GM19238 (cell line): Measurements from ENCODE around the gene NFIL3.
A peak's percentile ranks its signal among the peaks of the same experiment; 100 is the strongest.

Experiments used
- DNase-seq: peaks from one replicate; pipeline ENCODE4 v3.0.0; 2011; ENCODE audit warnings: low spot score; ENCODE audit not compliant: insufficient read length

Gene NFIL3

DNA sequence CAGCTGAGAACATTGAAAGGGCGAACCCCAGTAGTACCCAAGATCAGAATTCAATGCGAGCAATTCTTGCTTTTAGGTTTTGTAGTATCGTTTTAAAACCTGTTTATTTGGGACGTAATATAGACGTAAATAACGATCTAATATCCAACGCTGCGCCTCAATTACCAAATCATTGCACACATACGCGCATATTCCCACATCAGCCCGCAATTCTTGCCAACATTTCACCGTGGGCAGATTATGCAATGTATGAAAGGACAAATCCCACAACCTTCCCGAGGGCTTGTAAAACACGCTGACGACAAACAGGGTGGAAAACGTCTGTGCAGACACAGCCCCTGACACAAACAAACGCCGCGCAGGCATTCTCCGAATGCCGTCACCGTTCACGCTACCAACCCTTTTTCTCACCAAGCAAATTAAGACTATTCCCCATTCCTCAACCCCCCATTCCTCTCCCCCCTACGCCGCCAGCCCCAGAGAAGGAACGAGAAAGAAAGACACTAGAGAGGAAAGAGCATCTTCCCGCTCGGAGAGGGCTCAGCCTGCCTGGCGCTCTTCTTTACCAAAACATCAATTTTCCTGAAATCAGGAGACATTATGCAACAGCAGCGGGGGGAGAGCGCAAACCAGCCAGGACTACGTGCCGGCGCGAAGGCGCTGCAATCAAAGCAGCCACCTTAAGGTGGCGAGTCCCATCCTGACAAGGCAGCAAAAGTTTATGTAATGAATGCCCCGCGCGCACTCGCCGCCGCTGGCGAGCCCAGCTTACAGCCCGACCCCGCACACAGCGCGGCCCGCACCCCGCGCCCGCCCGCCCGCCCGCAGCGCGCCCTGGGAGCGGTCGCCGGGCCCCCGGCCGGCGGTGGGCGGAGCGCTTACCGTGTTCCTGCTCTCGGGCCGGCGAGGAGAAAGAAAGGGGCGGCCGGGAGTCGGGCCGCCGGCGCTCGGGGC lies 597 bp downstream of the NFIL3 start:
- peak; percentile 46 for DNase-seq

DNA sequence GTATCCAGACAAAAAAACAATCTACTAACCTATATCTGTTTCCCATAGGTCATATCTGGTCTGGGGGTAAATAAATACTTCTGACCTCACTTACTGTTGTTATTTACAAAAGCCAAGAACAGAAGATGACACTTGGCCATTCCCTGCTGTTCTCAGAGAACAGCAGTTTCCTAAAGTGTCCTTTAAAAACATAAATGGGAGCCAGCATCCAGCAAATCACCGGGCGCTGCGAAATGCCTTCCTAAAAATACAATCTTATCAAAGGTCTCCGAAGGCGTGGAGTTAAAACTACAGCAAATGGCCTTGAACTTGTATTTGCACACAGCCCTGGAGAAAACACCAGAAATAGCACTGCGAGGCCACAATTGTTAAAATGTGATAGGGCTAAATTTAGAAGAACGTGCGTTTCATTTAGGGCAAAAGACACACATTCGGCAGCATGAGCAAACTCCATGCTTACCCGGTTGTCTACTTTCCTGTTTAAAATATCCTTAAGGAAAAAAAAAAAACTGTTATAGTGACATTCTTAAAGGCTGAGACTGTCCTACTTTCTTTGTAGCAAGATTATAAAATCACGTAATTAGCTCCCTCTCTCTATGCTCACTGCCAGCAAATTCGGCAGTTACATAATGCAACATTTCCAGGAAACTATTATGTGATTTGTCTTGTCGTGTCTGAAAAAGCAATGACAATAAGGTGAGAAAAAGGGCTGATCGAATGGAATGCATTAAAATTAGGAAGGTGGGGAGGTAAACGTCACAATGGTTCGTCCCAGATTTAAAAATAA lies 1.5 kb downstream of the NFIL3 start:
- DNase-seq, result no peak

DNA sequence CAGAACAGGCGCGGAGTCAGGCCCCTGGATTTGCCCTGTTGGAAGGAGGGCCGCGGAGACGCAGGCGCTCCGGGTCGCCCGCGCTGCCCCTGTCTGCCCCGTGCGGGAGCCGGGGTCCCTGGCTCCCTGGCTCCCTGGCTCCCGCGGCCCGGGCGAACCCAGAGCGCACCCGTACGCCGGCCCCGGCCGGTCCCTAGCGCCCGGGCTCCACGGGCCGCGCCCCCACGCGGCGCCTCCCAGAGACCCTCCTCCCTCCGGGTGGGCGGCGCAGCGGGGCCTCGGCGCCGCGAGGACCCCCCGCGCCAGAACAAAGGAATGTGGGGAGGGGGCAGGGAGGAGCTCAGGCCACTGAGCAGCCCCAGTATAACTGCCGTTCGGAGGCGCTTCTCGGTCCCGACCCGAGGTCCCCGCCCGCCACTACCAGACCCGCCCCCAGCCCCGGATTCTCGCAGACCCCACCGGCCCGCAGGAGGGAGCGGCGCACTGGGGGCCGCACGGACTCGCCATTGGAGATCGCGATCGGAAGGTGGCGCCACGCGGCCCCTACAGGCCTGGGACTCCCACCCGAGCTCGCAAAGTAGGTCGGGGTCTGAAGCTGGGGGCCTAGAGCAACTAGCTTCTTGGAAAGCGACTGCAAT lies 2.4 kb downstream of the NFIL3 start:
- DNase-seq, result no peak

DNA sequence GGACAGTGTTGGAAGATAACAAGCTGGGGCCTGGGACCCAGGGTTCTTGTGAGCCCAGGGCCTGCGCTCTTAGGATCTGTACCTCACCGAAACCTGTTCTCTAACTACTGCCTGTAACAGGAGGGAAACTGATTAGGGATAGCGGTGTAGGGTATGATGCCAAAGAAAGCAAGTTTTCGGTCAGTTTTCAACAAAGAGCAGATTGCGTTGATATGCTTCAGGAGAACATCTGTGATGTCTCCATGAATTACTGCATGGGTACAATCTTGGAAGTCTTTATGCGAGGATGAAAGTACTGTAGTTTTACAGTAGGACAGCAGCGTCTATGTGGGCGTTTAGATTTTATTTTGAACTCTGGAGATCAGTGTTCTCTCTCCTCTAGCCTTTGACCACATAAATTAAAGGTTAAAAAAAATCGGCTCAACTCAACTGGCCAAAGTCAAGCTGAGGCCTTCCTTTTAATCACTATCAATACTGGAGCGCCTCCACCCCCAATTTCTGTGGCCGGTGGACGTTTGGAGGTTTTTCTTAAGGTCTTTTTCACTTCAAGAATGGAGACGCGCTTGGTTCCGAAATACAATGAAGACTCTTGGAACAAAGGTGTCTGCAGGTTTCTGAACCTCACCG lies 3.0 kb downstream of the NFIL3 start:
- no peak for DNase-seq

DNA sequence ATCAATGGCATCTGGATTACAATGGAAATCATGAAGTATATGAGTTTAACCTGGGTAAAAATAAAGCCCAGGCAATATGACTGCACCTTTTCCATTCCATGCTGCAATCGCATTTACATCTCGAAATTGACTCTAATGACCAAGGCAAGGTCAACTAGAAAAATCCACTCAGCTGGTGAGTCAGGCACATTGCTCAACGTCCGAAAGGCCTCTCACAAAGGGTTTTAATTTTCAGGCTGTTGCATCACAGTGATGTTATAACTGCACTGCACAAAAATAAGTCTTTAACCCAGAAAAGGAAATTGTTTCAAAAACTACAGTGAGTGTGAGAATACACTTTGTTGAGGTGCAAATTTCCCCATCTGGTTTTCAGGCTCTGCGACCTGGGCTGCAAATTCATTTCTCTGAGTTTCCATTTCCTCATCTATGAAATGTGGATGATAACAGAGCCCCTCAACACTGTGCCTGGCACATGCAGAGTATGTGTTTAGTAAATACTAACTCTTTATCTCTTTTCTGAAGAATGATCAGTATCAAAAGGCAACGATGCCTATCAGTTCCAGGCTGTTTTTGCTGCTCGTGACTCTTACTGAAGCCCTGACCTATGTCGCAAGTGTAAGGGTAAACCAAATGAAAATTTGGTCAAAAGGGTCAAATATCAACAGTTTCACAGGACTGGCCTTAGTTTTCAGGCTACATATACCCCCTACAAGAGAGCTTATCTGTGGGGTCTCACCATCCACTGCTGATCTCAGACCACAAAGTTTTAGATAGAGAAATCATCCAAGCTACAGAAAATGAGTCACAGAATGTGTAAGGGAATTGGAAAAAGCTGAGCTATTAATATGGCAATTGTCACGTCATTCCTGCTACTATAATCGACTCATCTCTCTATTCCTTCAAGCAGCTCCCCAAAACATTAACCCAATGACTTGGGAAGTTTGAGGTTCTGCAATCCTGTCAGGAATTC lies 4.1 kb downstream of the NFIL3 start:
- DNase-seq, result no peak

DNA sequence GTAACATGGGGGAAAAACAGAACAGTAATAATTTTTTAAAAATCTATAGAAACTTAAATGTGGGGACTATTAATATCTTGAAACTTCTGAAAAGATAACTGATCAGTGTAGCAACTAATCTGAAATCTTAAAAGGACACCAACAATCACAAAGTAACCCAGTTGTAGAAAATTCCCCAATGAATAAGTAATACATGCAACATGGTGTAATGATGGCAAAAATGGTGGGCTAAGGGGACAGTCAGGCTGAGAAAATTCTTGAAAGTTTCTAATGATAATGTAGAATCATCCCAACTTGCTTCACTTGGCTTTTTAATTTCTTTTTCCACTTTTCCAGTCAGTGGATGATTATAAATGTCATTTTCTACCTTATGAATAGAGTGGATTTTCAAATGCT lies 5.4 kb downstream of the NFIL3 start:
- DNase-seq, result no peak

DNA sequence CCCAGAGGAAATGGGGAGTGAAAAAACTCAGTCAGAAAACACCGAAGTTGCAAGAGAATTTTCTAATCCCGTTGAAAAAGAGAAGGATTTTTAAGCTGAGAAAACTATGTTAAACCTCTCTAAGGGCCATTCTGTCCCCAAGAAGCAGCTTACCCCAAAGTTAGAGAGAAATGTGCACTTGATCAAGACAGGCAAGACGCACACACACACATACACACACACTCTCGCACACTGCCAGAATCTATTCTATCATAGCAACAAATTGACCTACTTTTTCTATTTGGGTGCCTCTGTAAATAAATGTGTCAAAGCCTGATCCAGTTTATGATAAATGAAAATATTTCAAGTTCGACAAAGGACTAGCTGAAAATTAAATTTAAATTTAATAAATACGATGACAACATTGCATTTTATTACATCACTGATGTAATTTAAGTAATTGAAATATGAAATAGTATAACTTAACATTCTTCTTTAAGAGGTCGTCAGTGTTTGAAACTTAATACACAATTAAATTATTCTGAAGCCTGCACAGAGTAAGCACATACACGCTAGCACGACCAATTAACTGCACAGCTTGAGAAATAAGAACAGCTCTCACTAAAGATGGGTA lies 5.9 kb downstream of the NFIL3 start:
- no peak for DNase-seq

DNA sequence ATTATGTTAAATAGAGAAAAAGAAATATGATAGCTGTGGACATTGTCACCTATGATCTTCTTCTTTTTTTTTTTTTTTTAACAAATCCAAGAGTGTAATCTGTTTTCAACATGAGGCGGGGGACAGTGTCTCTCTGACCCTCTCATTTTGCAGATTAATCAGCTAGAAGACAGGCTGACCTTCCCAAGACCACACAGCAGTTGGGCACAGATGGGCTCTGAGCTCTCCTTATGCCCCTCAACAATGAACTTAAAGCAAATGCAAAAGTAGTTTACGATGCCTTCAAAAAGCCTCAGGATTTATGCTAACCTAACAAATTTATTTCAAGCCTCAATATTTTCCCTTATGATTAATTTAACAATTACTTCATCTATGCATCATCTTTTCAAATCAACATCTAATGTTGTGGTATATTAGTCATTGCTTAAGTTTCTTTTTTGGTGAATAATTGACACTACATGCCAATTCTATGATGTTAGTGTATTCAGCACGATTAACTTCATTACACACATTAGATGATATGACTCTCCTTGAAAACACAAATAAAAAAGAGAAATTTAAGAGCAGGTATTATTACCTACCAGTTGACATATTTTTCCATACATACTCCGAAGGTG lies 7.4 kb downstream of the NFIL3 start:
- no peak for DNase-seq

DNA sequence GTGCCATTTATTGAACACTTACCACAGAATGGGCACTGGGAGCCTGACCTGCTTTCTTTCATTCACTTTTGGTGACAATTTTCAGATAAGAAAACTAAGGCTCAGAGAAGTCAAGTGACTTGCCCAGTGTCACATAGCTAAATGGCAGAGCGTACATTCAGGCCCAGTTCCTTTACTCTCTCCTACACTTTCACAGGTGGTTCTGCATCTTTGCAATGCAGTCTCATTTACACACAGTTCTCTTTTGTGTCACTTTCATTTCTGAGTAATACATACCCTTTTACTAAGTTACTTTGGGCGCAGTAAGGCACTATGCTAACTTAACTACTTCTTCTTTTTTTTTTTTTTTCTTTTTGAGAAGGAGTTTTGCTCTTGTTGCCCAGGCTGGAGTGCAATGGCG lies 8.3 kb downstream of the NFIL3 start:
- no peak for DNase-seq

DNA sequence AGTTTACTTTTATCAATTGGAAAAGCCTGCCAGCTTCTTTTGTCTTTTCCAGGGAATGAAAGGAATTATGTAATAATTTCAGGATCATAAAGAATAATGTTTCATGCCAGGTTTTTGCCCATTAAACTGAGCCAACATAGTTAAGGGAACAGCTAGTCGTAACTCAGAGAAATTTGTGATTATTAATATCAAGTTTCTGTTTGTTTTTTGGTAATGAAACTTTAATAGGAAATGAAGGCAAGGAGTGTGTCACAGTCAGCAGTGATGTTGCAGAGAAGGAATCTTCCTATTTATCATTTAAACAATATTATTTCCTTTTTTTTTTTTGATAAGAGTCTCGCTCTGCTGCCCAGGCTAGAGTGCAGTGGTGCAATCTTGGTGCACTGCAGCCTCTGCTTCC lies 10.7 kb downstream of the NFIL3 start:
- DNase-seq, result no peak

DNA sequence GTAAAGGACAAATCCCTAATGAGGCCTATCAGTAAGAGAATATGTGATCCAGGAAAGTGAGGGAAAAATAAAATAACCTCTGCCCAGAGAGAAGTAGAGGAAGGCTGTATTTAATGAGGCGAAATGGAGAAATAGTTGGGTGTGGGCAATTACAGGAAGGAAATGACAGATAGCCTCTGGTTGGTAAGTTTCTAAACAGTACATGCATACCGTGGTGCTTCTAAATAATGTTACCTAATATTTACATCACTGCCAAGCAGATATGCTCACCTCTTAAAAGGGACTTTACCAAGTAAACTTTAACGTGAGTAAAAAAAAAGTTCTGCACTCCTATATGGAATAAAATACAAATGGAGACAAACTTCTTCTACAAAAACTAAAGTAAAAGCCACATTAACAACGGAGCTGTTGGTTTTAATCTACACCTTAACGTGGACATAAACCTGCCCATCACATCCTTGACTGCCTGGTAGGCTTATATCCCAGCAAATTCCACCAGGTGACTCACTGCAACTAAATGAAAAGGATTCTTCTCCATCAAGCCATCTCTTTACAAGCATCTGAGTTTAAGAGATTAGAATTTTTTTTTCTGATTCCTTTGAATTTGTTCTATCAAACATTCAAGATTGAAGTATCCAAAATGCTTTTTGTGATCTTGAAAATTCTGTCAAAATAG lies 12.4 kb downstream of the NFIL3 start:
- no peak for DNase-seq

DNA sequence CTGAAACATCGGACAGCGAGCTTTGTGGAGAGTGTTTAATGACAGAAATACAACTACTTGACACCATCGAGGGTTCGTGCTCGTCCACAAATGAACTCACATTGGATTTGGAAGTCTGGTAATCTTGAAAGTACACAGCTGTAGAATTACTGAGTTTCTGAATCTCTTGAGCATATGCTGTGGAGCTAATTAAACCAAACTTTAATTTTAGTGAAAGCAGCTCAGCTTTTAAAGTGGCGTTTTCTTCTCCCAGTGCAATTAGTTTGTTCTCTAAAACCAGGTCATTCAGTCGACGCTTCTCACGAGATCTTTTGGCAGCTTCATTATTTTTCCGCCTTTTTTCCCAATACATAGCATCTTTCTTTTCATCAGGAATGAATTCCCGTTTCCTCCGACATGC lies 13.5 kb downstream of the NFIL3 start:
- DNase-seq, result no peak

DNA sequence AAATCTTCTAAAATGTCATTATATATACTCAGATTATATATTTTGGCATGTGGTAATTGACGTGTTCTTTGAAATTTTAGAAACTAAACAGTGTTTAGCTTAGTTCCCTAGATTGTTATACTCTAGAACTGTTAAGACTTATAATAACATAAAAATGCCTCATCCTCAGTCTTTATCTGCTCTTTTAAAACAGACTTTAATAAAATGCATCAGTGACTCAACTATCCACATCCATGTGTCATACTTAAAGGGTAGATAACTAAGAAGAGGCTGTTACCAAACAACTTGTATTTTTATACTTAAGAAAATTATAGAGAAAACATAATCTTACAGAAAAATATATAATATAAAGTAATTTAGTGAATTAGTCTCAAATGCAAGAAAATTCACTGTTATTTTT lies 15.2 kb downstream of the NFIL3 start:
- DNase-seq, result no peak

DNA sequence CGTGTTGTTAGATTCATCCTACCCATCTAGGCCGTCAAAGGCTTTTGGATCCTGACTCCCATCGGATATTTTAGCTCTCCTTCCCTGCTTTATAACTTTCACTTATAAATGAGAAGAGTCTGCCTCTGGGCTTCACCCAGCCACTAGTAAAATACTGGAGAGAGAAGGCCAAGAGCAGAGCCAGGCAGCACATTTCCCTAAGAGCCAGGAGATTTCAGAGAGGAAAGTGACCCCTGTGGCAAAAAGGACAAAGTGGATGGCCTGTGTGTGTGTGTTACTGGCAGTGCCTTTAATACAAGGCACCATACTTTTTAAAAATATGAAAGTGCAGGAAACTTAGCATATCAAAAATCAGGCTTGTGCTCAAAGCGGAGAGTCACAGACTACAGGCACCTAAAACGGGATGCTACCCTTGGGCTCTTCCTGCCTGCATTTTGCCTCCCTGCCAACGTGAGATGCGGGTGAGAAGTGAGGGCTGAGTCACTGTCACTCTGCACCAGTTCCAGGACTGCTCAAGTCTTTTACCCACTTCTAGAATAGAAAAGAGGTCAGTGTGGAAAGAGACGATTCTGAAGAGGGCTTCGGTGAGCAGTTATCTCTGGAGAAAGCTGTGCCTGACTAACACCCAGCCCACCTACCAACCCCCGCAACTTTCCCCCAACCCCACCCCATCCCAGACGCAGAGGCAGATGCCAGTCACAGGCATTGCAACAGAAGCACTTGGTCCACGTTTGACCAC lies 15.9 kb downstream of the NFIL3 start:
- DNase-seq, result no peak

DNA sequence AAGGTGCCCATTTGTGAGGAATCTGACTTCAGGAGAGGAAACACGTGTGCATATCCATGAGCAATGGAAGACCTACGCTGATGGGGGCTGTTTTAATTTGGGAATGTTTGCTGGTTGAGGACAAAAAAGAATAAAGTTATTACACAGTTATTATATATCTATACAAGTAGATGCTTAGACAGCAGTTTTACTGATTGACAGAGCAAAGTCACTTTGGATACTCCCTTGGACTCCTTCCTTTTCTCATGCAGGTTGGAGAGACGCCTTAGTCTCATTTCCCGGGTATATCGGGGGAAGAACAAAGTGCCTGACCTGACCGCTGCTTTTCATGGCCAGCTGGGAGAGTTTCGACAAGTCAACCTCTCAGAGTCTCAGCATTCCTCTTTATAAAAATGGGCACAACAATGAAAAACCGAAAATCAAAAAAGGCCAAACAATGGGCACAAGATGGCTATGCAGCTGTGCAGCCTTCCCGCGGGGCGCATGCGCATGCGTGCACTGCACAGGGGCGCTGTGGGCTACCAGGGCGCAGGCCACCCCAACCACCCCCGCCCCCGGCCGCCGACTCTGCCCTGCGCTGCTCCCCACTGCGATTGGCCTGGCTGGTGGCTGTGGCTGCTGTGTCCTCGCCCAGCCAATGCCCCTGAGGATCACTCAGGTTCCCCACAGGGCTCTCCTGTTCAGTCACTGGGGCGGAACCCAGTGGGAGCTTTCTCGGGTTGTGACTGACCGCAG lies 18.1 kb downstream of the NFIL3 start:
- DNase-seq, result no peak

DNA sequence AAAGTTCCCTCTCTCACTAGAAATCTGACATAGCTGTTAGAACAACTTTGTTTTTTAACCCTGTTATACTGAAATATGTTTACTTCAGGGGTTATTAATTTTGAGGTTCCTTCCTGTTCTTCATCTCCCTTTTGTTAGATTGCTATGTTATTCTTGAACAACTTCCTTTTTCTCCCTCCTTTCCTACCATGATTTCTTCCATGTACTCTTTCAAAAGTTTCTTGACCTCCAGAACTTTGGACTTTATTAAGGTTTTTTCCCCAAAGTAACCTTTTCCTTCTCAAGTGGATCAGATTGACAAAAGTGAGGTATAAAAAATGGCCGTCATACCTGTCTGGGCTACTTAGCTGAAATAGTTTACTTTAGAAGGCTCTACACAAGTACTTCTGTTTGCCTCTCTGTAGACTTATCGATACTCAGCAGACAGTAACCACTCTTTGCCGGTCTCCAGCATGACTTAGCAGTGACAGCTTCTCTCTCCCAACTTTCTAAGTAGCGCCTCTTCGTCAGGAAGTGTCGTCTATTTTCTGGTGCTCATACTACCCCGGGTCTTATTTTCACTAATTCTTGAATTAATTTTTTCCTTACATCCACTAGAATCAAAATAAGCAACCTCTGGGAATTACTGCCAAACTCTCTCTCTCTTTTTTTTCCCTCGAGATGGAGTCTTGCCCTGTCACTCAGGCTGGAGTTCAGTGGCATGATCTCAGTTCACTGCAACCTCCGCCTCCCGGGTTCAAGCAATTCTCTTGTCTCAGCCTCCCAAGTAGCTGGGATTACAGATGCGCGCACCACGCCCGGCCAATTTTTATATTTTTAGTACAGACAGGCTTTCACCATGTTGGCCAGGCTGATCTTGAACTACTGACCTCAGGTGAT lies 19.7 kb downstream of the NFIL3 start:
- DNase-seq, result no peak

DNA sequence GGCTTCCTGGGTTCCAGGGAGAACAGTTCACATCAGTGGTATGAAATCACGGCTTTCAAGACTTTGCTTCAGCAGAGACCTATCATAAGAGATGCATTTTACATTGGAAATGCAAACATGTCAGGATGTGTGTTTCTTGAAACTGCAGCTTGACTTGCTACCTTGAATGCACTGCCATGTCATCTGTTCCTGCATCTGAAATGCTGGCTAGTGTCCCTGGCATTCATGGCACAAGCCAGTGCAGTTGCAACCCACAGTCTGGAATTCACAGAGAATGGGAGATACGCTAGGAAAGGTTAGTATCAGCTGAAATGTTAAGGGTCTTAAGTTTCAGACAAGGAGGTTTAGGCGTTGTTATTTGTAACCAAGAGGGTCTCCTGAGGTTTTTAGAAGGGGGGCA lies 24.7 kb downstream of the NFIL3 start:
- no peak for DNase-seq
